ENCODE data around the gene NKTR.

The NKTR gene

GRCh38 chr3:42651248-42652091, 51.0 kb downstream of the NKTR start:
- no peak for DNase-seq (ENCODE audit: low spot score)

- no peak for DNase-seq (ENCODE audit: low spot score)
Observed at GRCh38 chr3:42652251-42652610, 51.7 kb downstream of the NKTR start.

GRCh38 chr3:42652611-42653302, 52.3 kb downstream of the NKTR start:
- no peak for DNase-seq (ENCODE audit: low spot score)

- no peak for DNase-seq (ENCODE audit: low spot score)
Observed at GRCh38 chr3:42653303-42653559, 52.7 kb downstream of the NKTR start.

GRCh38 chr3:42653560-42654330, 53.3 kb downstream of the NKTR start, which contains the start of gene ZBTB47:
Gene ZBTB47, plus strand, starts transcription at chr3:42653697. Its CDS starts 4,659 bp downstream, at chr3:42658356.
- DNase-seq (ENCODE audit: low spot score), result no peak

- DNase-seq (ENCODE audit: low spot score), result no peak
Observed at GRCh38 chr3:42654331-42655201, 54.1 kb downstream of the NKTR start.

- no peak for DNase-seq (ENCODE audit: low spot score)
Observed at GRCh38 chr3:42655331-42655888, 54.9 kb downstream of the NKTR start.

GRCh38 chr3:42655980-42656679, 55.6 kb downstream of the NKTR start:
- DNase-seq (ENCODE audit: low spot score), result no peak

- DNase-seq (ENCODE audit: low spot score), result no peak
Observed at GRCh38 chr3:42656680-42657610, 56.5 kb downstream of the NKTR start.

- no peak for DNase-seq (ENCODE audit: low spot score)
Observed at GRCh38 chr3:42657675-42658074, 57.2 kb downstream of the NKTR start.

- no peak for DNase-seq (ENCODE audit: low spot score)
Observed at GRCh38 chr3:42658091-42658770, 57.7 kb downstream of the NKTR start.

- DNase-seq (ENCODE audit: low spot score), result no peak
Observed at GRCh38 chr3:42658771-42659390, 58.4 kb downstream of the NKTR start.

- no peak for DNase-seq (ENCODE audit: low spot score)
Observed at GRCh38 chr3:42659451-42660130, 59.1 kb downstream of the NKTR start.

GRCh38 chr3:42660131-42660715, 59.7 kb downstream of the NKTR start:
- no peak for DNase-seq (ENCODE audit: low spot score)

- peak; percentile 17 for DNase-seq (ENCODE audit: low spot score)
Observed at GRCh38 chr3:42660898-42661297, 60.4 kb downstream of the NKTR start.

GRCh38 chr3:42661593-42662022, 61.1 kb downstream of the NKTR start:
- no peak for DNase-seq (ENCODE audit: low spot score)

- no peak for DNase-seq (ENCODE audit: low spot score)
Observed at GRCh38 chr3:42662037-42662812, 61.7 kb downstream of the NKTR start.

Data from hematopoietic multipotent progenitor cell treated with erythropoietin and hydrocortisone succinate and interleukin-3 and kit ligand, for 15 days (in vitro differentiated cells).